Prostate gland (tissue), 2 donors: ENCODE results near the gene PANK4.

Source experiments
- POLR2AphosphoS5 ChIP-seq: sonication (generic); formaldehyde crosslinking; IDR thresholded peaks from one replicate; pipeline ENCODE4 v1.6.1; 2017; ENCODE audit warnings: antibody characterized with exemption
- TF ChIP-seq, protein P1 (sequence below), 4 experiments: fragments of 200-600 bp in 2 of 4; fragments of 450-650 bp in 2 of 4; sonication (generic) in 2 of 4; IDR thresholded peaks; 1 replicate in 3 of 4; 2 replicates in 1 of 4; pipeline ENCODE4 v1.5.1; 2016 to 2019; ENCODE audit warnings: antibody characterized with exemption in 4 of 4, mild to moderate bottlenecking in 2 of 4, moderate library complexity in 2 of 4

DNA sequence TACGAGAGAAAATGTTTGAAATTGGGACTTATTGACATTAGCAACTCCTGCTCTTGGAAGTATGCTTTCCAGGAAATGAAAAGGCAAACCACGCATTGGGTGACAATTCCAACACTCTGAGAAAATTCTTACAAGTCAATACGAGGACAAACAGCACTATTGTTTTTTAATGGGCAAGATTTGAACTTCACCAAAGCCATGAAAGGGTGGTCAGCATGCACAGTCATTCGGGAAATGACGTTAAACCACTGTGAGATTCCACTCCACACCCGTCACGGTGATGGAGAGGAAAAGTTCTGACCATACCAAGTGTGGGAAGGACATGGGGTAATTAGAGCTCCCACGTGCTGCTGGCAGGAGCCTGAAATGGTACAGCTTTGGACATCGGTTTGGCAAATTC lies 48.0 kb upstream of the PANK4 start:
- TF ChIP-seq, protein P1, sequence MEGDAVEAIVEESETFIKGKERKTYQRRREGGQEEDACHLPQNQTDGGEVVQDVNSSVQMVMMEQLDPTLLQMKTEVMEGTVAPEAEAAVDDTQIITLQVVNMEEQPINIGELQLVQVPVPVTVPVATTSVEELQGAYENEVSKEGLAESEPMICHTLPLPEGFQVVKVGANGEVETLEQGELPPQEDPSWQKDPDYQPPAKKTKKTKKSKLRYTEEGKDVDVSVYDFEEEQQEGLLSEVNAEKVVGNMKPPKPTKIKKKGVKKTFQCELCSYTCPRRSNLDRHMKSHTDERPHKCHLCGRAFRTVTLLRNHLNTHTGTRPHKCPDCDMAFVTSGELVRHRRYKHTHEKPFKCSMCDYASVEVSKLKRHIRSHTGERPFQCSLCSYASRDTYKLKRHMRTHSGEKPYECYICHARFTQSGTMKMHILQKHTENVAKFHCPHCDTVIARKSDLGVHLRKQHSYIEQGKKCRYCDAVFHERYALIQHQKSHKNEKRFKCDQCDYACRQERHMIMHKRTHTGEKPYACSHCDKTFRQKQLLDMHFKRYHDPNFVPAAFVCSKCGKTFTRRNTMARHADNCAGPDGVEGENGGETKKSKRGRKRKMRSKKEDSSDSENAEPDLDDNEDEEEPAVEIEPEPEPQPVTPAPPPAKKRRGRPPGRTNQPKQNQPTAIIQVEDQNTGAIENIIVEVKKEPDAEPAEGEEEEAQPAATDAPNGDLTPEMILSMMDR (IDR thresholded peaks at IDR 0.05): no peak
- TF ChIP-seq POLR2AphosphoS5: no peak
